Gastroesophageal sphincter (tissue), 3 donors: Measurements from ENCODE around the gene KLK3.

Experiments used
- CTCF ChIP-seq, 4 experiments: fragments of 200-600 bp in 2 of 4; fragments of 450-650 bp in 2 of 4; sonication (generic) in 1 of 4; IDR thresholded peaks; one replicate each; pipeline ENCODE4 v1.5.1; 2017 to 2019; ENCODE audit warnings: antibody characterized with exemption in 4 of 4, mild to moderate bottlenecking in 2 of 4, moderate library complexity in 2 of 4
- EP300 ChIP-seq: sonication (generic); formaldehyde crosslinking; IDR thresholded peaks from one replicate; pipeline ENCODE4 v1.6.1; 2017; ENCODE audit warnings: antibody characterized with exemption, mild to moderate bottlenecking
- POLR2AphosphoS5 ChIP-seq: sonication (generic); formaldehyde crosslinking; IDR thresholded peaks from one replicate; pipeline ENCODE4 v1.6.1; 2017; ENCODE audit warnings: antibody characterized with exemption

- no peak for TF ChIP-seq POLR2AphosphoS5
- no peak for TF ChIP-seq CTCF (IDR thresholded peaks at IDR 0.05)
- TF ChIP-seq EP300, result no peak
These were observed 4.2 kb downstream of the KLK3 start for GRCh38 chr19:50858886-50859285.
